Adipocyte (in vitro differentiated cells): ENCODE measurements around the gene GBX2.
A peak's percentile ranks its signal among the peaks of the same experiment; 100 is the strongest.

Experiments
- DNase-seq: peaks from one replicate; pipeline ENCODE4 v3.0.0-alpha.2; 2015; ENCODE audit warnings: low read depth
- H3K27me3 ChIP-seq: replicated peaks from 2 replicates; pipeline ENCODE4 v1.7.0; 2013; ENCODE audit warnings: mild to moderate bottlenecking, low read length, moderate library complexity; ENCODE audit not compliant: control insufficient read depth, insufficient read depth
- H3K36me3 ChIP-seq: 2 replicates; pipeline ENCODE4 v1.7.0; 2013; ENCODE audit warnings: low read length, mild to moderate bottlenecking, moderate library complexity; ENCODE audit not compliant: control insufficient read depth, insufficient read depth, severe bottlenecking
- H3K4me1 ChIP-seq: 2 replicates; pipeline ENCODE4 v1.7.0; 2013; ENCODE audit warnings: mild to moderate bottlenecking, low read length, moderate library complexity; ENCODE audit not compliant: control insufficient read depth, insufficient read depth
- H3K4me3 ChIP-seq: 2 replicates; pipeline ENCODE4 v1.7.0; 2013; ENCODE audit warnings: mild to moderate bottlenecking, low read length, moderate library complexity
- H3K9ac ChIP-seq: 2 replicates; pipeline ENCODE4 v1.7.0; 2013; ENCODE audit warnings: mild to moderate bottlenecking, low read length, moderate library complexity
- H3K9me3 ChIP-seq: 2 replicates; pipeline ENCODE4 v1.7.0; 2013; ENCODE audit warnings: mild to moderate bottlenecking, low read length, moderate library complexity; ENCODE audit not compliant: control insufficient read depth

GBX2 gene

GRCh38 chr2:236168110-236169080 lies at the start of gene GBX2:
Gene GBX2, minus strand, starts transcription at chr2:236168386. Its CDS starts 415 bp downstream, at chr2:236167971.
- peaks cover 3% of the 10 kb centered on the region for H3K9me3 ChIP-seq
- H3K4me1 ChIP-seq: peaks cover 10% of the 10 kb centered on the region
- peak; percentile 84 for DNase-seq
- peak within 1 kb of the TSS; percentile 58 for H3K4me3 ChIP-seq
- H3K9ac ChIP-seq: no peak within 1 kb of the TSS
- peaks cover 79% of the 10 kb centered on the region for H3K27me3 ChIP-seq
- H3K36me3 ChIP-seq: no peaks in the 10 kb centered on the region

GRCh38 chr2:236217926-236218325 lies 49.7 kb upstream of the GBX2 start:
- Histone ChIP-seq H3K36me3 (no peaks in the 10 kb centered on the region), H3K9ac (no peak overlapping the region), H3K27me3 (peaks cover 39% of the 10 kb centered on the region), H3K4me1 (no peaks in the 10 kb centered on the region), H3K4me3 (no peak overlapping the region), H3K9me3 (peaks cover 8% of the 10 kb centered on the region)
- DNase-seq: no peak

GRCh38 chr2:236216711-236217110 lies 48.5 kb upstream of the GBX2 start:
- no peak overlapping the region for H3K4me3 ChIP-seq
- H3K9ac ChIP-seq: no peak overlapping the region
- peaks cover 47% of the 10 kb centered on the region for H3K27me3 ChIP-seq
- H3K4me1 ChIP-seq: no peaks in the 10 kb centered on the region
- no peaks in the 10 kb centered on the region for H3K36me3 ChIP-seq
- no peak for DNase-seq
- H3K9me3 ChIP-seq: peaks cover 2% of the 10 kb centered on the region

DNA sequence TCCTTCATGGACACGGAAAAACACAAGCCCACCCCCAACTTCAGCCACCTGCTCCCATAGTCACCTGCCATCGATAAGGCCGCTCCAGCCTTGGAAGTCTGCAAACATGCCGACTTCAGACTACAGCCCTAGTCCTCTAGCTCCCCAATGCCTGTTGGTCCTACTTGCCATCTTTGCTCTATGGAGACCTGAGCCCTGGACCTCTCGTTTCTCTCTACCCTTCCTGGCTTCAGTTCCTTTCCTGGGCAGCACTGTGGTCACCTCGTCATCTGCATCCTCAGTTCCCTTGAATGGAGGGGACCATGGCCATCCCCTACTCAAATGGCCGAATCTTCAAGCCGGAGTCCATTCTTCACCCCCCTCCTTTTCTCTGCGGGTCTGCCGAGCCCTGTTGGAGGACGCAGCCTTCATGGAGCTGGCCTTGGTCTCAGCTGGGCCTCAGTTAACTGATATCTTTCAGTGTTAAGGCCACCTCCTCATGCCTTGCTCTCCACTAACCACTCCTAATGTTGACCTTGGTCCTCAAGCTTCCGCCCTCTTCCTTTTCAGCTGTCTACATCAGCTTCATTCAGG lies 47.7 kb upstream of the GBX2 start:
- no peak for DNase-seq
- Histone ChIP-seq H3K27me3 (peaks cover 55% of the 10 kb centered on the region), H3K9ac (no peak overlapping the region), H3K4me3 (no peak overlapping the region), H3K4me1 (no peaks in the 10 kb centered on the region), H3K9me3 (no peaks in the 10 kb centered on the region), H3K36me3 (no peaks in the 10 kb centered on the region)

GRCh38 chr2:236215196-236215595 lies 47.0 kb upstream of the GBX2 start:
- H3K4me1 ChIP-seq: no peaks in the 10 kb centered on the region
- H3K9ac ChIP-seq: no peak overlapping the region
- no peaks in the 10 kb centered on the region for H3K36me3 ChIP-seq
- no peaks in the 10 kb centered on the region for H3K9me3 ChIP-seq
- no peak overlapping the region for H3K4me3 ChIP-seq
- peaks cover 55% of the 10 kb centered on the region for H3K27me3 ChIP-seq
- no peak for DNase-seq

GRCh38 chr2:236214376-236214995 lies 46.3 kb upstream of the GBX2 start:
- DNase-seq: no peak
- Histone ChIP-seq H3K4me1 (no peaks in the 10 kb centered on the region), H3K9me3 (no peaks in the 10 kb centered on the region), H3K36me3 (no peaks in the 10 kb centered on the region), H3K27me3 (peaks cover 48% of the 10 kb centered on the region), H3K9ac (no peak overlapping the region), H3K4me3 (no peak overlapping the region)

DNA sequence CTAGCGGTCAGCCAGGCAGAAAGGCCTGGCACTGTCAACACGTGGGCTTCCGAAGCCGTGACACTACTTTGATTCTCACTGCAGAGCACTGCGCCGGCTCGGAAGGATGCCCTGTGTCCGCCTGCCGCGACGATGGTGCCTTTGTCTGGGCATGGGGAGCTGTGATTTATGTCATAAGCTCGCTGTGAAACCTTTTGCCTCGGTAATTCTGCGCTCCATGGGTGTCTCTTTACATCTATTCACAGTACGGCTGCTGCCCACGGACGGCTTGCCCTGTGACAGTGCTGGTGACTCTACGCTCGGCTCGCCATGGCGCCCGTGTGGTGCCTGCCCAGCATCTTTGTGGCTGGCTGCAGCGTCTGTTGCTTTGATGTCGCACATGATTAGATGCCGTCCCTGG lies 43.1 kb upstream of the GBX2 start:
- Histone ChIP-seq H3K36me3 (no peaks in the 10 kb centered on the region), H3K4me3 (no peak overlapping the region), H3K9me3 (peaks cover 10% of the 10 kb centered on the region), H3K4me1 (no peaks in the 10 kb centered on the region), H3K9ac (no peak overlapping the region), H3K27me3 (peaks cover 46% of the 10 kb centered on the region)
- no peak for DNase-seq

DNA sequence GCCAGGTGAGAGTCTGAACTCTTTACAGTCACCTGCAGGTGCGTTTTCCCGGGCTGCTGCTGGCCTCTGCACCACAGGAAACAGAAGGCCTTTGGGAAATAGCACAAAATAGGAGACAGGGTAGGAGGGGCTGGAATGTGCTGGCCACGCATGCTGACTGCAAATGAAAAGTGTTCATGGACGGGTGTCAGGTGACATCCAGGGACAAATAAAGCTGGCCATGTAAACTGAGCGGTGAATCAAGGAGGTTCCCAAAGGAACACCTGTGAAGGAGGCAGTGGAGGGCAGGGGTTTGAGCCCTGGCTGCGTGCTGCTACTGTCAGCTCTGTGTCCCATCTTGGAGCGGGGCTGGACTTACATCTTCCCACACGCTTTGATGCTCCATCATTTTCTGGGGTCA lies 42.4 kb upstream of the GBX2 start:
- DNase-seq: no peak

GRCh38 chr2:236209996-236210395 lies 41.8 kb upstream of the GBX2 start:
- Histone ChIP-seq H3K4me1 (no peaks in the 10 kb centered on the region), H3K27me3 (peaks cover 35% of the 10 kb centered on the region), H3K4me3 (no peak overlapping the region), H3K9ac (no peak overlapping the region), H3K36me3 (no peaks in the 10 kb centered on the region), H3K9me3 (peaks cover 23% of the 10 kb centered on the region)
- no peak for DNase-seq

More for the DNA sequence above, 42.4 kb upstream of the GBX2 start:
- Histone ChIP-seq H3K36me3 (no peaks in the 10 kb centered on the region), H3K27me3 (peaks cover 39% of the 10 kb centered on the region), H3K9me3 (peaks cover 17% of the 10 kb centered on the region), H3K4me1 (no peaks in the 10 kb centered on the region), H3K4me3 (no peak overlapping the region), H3K9ac (no peak overlapping the region)

GRCh38 chr2:236209535-236209934 lies 41.3 kb upstream of the GBX2 start:
- DNase-seq: no peak

More at GRCh38 chr2:236209535-236209934, 41.3 kb upstream of the GBX2 start:
- peaks cover 35% of the 10 kb centered on the region for H3K27me3 ChIP-seq
- H3K9ac ChIP-seq: no peak overlapping the region
- no peak overlapping the region for H3K4me3 ChIP-seq
- H3K36me3 ChIP-seq: no peaks in the 10 kb centered on the region
- H3K4me1 ChIP-seq: no peaks in the 10 kb centered on the region
- peaks cover 24% of the 10 kb centered on the region for H3K9me3 ChIP-seq
